GM12878 (cell line): Measurements from ENCODE around the gene AK5. TPM values are rescaled to one million over a fixed set of nuclear protein-coding genes. Genes with fewer than 3 reads are reported as not detected.

Experiments
- ATAC-seq: fragments of 200-7000 bp; cut with Tn5 transposase; 3 replicates; pipeline ENCODE4 v1.9.1; 2020; ENCODE audit warnings: mild to moderate bottlenecking, moderate library complexity
- BruUV-seq: library from RNA; stranded (reverse); fragments of 400-500 nt; replicated peaks from 2 replicates; lab custom pipeline; 2021; lab: Mats Ljungman, UMichigan
- CTCF ChIA-PET: fragments of 300-600 bp; sonication (Branson Sonifier 250); formaldehyde crosslinking; extraction: SDS; loops from one replicate; lab custom pipeline; 2021; ENCODE audit warnings: inconsistent platforms; lab: Yijun Ruan, JAX
- POLR2A ChIA-PET: fragments of 350-600 bp; formaldehyde crosslinking; extraction: SDS; loops from one replicate; lab custom pipeline; 2021; ENCODE audit warnings: inconsistent platforms; lab: Charles Lee
- RAD21 ChIA-PET: fragments of 300-600 bp; sonication (Branson Sonifier 250); formaldehyde crosslinking; loops from one replicate; lab custom pipeline; 2023; ENCODE audit warnings: antibody characterized with exemption; ENCODE audit not compliant: unreplicated experiment; lab: Charles Lee
- SMC1A ChIA-PET: fragments of 300-600 bp; sonication (Branson Sonifier 250); formaldehyde crosslinking; loops from one replicate; lab custom pipeline; 2023; ENCODE audit not compliant: unreplicated experiment, uncharacterized antibody; lab: Charles Lee
- DNase-seq: peaks from one replicate; pipeline ENCODE4 v3.0.0-alpha.2; 2011; ENCODE audit warnings: low read depth, low spot score
- FAIRE-seq: peaks from 3 replicates; lab custom pipeline; 2011; peaks lifted over from hg19 to GRCh38; lab: Jason Lieb, UNC
- H2AFZ ChIP-seq: 2 replicates; pipeline ENCODE4 v1.6.0; 2011; ENCODE audit warnings: low read depth, low read length, control low read depth; ENCODE audit not compliant: control insufficient read depth
- H3K27ac ChIP-seq: 2 replicates; pipeline ENCODE4 v1.5.1; 2011; ENCODE audit warnings: control low read depth; ENCODE audit not compliant: control insufficient read depth, insufficient read depth
- H3K27me3 ChIP-seq, 2 experiments: replicated peaks in 1 of 2; 2 replicates each; pipeline versions ENCODE4 v1.6.0 to v1.6.1; 2011; ENCODE audit warnings: low read length in 1 of 2; ENCODE audit not compliant: control insufficient read depth in 2 of 2, insufficient read depth in 2 of 2
- H3K36me3 ChIP-seq, 2 experiments: 2 replicates each; pipeline ENCODE4 v1.5.1; 2011; ENCODE audit warnings: low read length in 1 of 2; ENCODE audit not compliant: control insufficient read depth in 2 of 2, insufficient read depth in 2 of 2
- H3K4me1 ChIP-seq: 2 replicates; pipeline ENCODE4 v1.6.1; 2011; ENCODE audit warnings: mild to moderate bottlenecking, low read length, moderate library complexity, mixed read lengths; ENCODE audit not compliant: control insufficient read depth, insufficient read depth
- H3K4me2 ChIP-seq: 2 replicates; pipeline ENCODE4 v1.6.0; 2011; ENCODE audit warnings: control low read depth; ENCODE audit not compliant: control insufficient read depth, insufficient read depth
- H3K4me3 ChIP-seq: fragments of 200-600 bp; sonication (generic); 2 replicates; pipeline ENCODE4 v1.5.1; 2016
- H3K79me2 ChIP-seq: 2 replicates; pipeline ENCODE4 v1.6.0; 2011; ENCODE audit warnings: low read length; ENCODE audit not compliant: control insufficient read depth, insufficient read depth
- H3K9ac ChIP-seq: 2 replicates; pipeline ENCODE4 v1.8.0; 2011; ENCODE audit warnings: low read length, control low read depth, mixed read lengths; ENCODE audit not compliant: control insufficient read depth, insufficient read depth
- H3K9me3 ChIP-seq: replicated peaks from 3 replicates; pipeline ENCODE4 v1.5.1; 2011; ENCODE audit warnings: mild to moderate bottlenecking, low read length; ENCODE audit not compliant: control insufficient read depth, insufficient read depth
- H4K20me1 ChIP-seq: 2 replicates; pipeline ENCODE4 v1.6.0; 2011; ENCODE audit not compliant: control insufficient read depth, insufficient read depth
- ATF2 ChIP-seq: IDR thresholded peaks from 2 replicates; pipeline ENCODE4 v1.6.1; 2012; ENCODE audit warnings: low read length, inconsistent platforms
- HSF1 ChIP-seq: fragments of 150-350 bp; IDR thresholded peaks from 2 replicates; pipeline ENCODE4 v1.6.1; 2014; ENCODE audit warnings: mild to moderate bottlenecking, low read depth, low read length
- MXI1 ChIP-seq: fragments of 150-350 bp; IDR thresholded peaks from 2 replicates; pipeline ENCODE4 v1.6.1; 2011; ENCODE audit warnings: low read depth, mild to moderate bottlenecking, inconsistent platforms, low read length, improper control_type of control experiment
- NR2C1 ChIP-seq: fragments of 450-650 bp; IDR thresholded peaks from 2 replicates; pipeline ENCODE4 v1.6.1; 2017; ENCODE audit warnings: antibody characterized with exemption, mild to moderate bottlenecking, moderate library complexity
- POLR2AphosphoS5 ChIP-seq: IDR thresholded peaks from 2 replicates; pipeline ENCODE4 v1.6.1; 2011; ENCODE audit warnings: mild to moderate bottlenecking, low read length, inconsistent platforms
- ZNF217 ChIP-seq: fragments of 450-650 bp; IDR thresholded peaks from 2 replicates; pipeline ENCODE4 v1.6.1; 2017; ENCODE audit warnings: antibody characterized with exemption, mild to moderate bottlenecking
- whole genome bisulfite sequencing: methylation state at CpG from one replicate; pipeline ENCODE4 v1.1.6; 2016; ENCODE audit warnings: low lambda C conversion rate; ENCODE audit not compliant: insufficient replicate concordance, insufficient coverage; ENCODE audit errors: missing lambda C conversion rate; 5-methylcytosine and 5-hydroxymethylcytosine counted together
- in situ Hi-C: fragments of 300-500 bp; cut with MboI; formaldehyde crosslinking; loops from 9 replicates; pipeline ENCODE4 v1.14.3; 2018; ENCODE audit warnings: mixed read lengths
- intact Hi-C: fragments of 100-400 bp; cut with micrococcal nuclease; formaldehyde crosslinking; loops from one replicate; pipeline ENCODE4 v1.14.2; 2022; ENCODE audit not compliant: unreplicated experiment
- polyA plus RNA-seq, 11 experiments: library from polyadenylated mRNA; depleted of rRNA in 4 of 11; unstranded in 6 of 11; stranded (reverse) in 5 of 11; fragments of >200 nt; fragmentation: Nextera tagmentation in 4 of 11; fragmentation: Illumina TruSeq in 1 of 11; extraction: Ambion mirVana in 4 of 11; extraction: Trizol in 1 of 11; gene quantifications; 1 replicate in 1 of 11; 2 replicates in 10 of 11; pipeline versions ENCODE4 v1.2.1 to v1.2.3, GENCODE V29; 2011 to 2016; ENCODE audit warnings: inconsistent platforms in 2 of 11, missing spikeins in 2 of 11, low read depth in 1 of 11
- total RNA-seq, 4 experiments: library from RNA; depleted of rRNA in 3 of 4; stranded (reverse); fragments of >200 nt in 3 of 4; fragmentation: Illumina TruSeq in 1 of 4; extraction: Trizol in 1 of 4; gene quantifications; 2 replicates each; pipeline versions ENCODE4 v1.2.1 to v1.2.3, GENCODE V29; 2013 to 2021
- TF ChIP-seq, protein P1 (sequence below): fragments of 450-650 bp; conservative IDR thresholded peaks from 2 replicates; pipeline ENCODE4 v1.6.1; 2017; ENCODE audit warnings: mild to moderate bottlenecking, moderate library complexity
- TF ChIP-seq, protein P2 (sequence below): fragments of 450-650 bp; formaldehyde crosslinking; IDR thresholded peaks from 2 replicates; pipeline ENCODE4 v1.4.0; 2022; ENCODE audit warnings: mild to moderate bottlenecking, moderate library complexity

Gene AK5
- total and polyA plus RNA-seq, 10 of the 15 experiments (the other 5 are each of a cell fraction or from before 2014, with no cell fraction given), result 0.08 to 0.33 TPM; not detected in 8

- in situ Hi-C loops, result no loop called here
- POLR2A ChIA-PET, result no interaction called here
Measured at GRCh38 chr1:77558591-77559164, 276.9 kb downstream of the AK5 start.

DNA sequence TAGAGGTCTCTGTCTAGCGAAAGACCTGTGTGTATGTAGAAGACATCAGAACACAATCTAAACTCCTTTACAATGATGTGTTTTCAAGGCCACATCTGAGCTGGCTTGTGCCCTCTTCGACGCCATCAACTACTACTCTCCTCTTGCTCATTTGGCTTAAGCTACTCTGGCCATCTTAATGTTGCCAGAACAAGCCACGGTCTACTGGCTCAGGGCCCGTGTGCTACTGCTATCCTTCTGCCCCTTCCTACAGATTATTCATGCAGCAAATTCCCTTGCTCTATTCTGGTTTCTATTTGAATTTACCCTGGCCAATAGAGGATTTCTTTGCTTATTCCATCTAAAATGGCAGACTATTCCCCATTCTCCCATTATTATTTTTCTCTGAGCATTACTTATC is 278.9 kb downstream of the AK5 start:
- in situ Hi-C loops (no loop called here), intact Hi-C loops (no loop called here)
- H3K27ac ChIP-seq, result no peak overlapping the region
- CTCF ChIA-PET, result interaction anchor here (1.6 kb wide), 1 partner anchor 27 kb away, joined by 6 read pairs; no protein-coding TSS in a partner anchor
- H3K27me3 ChIP-seq, result no peaks in the 10 kb centered on the region
- peaks cover 0 to 14% of the 10 kb centered on the region in 2 experiments; a peak in 2 of 4 replicates for H3K36me3 ChIP-seq
- ATAC-seq (no peak), FAIRE-seq (no peak), DNase-seq (no peak)
- no peaks in the 10 kb centered on the region for H3K9me3 ChIP-seq
- no peaks in the 10 kb centered on the region for H3K79me2 ChIP-seq
- 74% methylated on average over 5 of the region's 5 CpGs for WGBS
- POLR2A ChIA-PET, result no interaction called here
- no peak overlapping the region for H3K9ac ChIP-seq
- SMC1A ChIA-PET, result interaction anchor here (0.9 kb wide), 1 partner anchor 17 kb away, joined by 3 read pairs; no protein-coding TSS in a partner anchor
- no peak overlapping the region for H3K4me3 ChIP-seq
- H3K4me2 ChIP-seq, result no peak overlapping the region
- RAD21 ChIA-PET, result no interaction called here
- H4K20me1 ChIP-seq, result no peaks in the 10 kb centered on the region
- H3K4me1 ChIP-seq, result no peaks in the 10 kb centered on the region
- BruUV-seq, result no TSS peak
- H2AFZ ChIP-seq, result no peak overlapping the region
- TF ChIP-seq HSF1 (no peak), NR2C1 (no peak), MXI1 (no peak), ATF2 (no peak)
- TF ChIP-seq, protein P1, sequence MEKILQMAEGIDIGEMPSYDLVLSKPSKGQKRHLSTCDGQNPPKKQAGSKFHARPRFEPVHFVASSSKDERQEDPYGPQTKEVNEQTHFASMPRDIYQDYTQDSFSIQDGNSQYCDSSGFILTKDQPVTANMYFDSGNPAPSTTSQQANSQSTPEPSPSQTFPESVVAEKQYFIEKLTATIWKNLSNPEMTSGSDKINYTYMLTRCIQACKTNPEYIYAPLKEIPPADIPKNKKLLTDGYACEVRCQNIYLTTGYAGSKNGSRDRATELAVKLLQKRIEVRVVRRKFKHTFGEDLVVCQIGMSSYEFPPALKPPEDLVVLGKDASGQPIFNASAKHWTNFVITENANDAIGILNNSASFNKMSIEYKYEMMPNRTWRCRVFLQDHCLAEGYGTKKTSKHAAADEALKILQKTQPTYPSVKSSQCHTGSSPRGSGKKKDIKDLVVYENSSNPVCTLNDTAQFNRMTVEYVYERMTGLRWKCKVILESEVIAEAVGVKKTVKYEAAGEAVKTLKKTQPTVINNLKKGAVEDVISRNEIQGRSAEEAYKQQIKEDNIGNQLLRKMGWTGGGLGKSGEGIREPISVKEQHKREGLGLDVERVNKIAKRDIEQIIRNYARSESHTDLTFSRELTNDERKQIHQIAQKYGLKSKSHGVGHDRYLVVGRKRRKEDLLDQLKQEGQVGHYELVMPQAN, result no peak
- TF ChIP-seq, protein P2, sequence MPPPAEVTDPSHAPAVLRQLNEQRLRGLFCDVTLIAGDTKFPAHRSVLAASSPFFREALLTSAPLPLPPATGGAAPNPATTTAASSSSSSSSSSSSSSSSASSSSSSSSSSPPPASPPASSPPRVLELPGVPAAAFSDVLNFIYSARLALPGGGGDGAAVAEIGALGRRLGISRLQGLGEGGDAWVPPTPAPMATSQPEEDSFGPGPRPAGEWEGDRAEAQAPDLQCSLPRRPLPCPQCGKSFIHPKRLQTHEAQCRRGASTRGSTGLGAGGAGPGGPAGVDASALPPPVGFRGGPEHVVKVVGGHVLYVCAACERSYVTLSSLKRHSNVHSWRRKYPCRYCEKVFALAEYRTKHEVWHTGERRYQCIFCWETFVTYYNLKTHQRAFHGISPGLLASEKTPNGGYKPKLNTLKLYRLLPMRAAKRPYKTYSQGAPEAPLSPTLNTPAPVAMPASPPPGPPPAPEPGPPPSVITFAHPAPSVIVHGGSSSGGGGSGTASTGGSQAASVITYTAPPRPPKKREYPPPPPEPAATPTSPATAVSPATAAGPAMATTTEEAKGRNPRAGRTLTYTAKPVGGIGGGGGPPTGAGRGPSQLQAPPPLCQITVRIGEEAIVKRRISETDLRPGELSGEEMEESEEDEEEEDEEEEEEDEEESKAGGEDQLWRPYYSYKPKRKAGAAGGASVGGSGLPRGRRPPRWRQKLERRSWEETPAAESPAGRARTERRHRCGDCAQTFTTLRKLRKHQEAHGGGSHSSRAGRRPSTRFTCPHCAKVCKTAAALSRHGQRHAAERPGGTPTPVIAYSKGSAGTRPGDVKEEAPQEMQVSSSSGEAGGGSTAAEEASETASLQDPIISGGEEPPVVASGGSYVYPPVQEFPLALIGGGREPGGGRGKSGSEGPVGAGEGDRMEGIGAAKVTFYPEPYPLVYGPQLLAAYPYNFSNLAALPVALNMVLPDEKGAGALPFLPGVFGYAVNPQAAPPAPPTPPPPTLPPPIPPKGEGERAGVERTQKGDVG (CRISPR knock-in tag), result no peak

More at GRCh38 chr1:77558591-77559164, 276.9 kb downstream of the AK5 start:
- BruUV-seq, result no TSS peak
- no peaks in the 10 kb centered on the region for H3K27me3 ChIP-seq
- H3K4me1 ChIP-seq, result no peaks in the 10 kb centered on the region
- no peak overlapping the region for H3K4me3 ChIP-seq
- CTCF ChIA-PET, result interaction anchor here (0.6 to 1.0 kb wide), 2 partner anchors 25 to 91 kb away, joined by 3 read pairs; no protein-coding TSS in a partner anchor
- WGBS, result 82% methylated on average over 5 of the region's 5 CpGs
- no peaks in the 10 kb centered on the region for H3K79me2 ChIP-seq
- SMC1A ChIA-PET, result no interaction called here
- no peak for DNase-seq
- no peaks in the 10 kb centered on the region for H3K9me3 ChIP-seq
- intact Hi-C loops, result no loop called here
- RAD21 ChIA-PET, result no interaction called here
- H3K4me2 ChIP-seq, result no peak overlapping the region
- no peaks in the 10 kb centered on the region for H4K20me1 ChIP-seq
- TF ChIP-seq ZNF217, result no peak
- 0 out of 2 replicates have a peak, but pooled peaks have one; percentile 31 for TF ChIP-seq POLR2AphosphoS5
- no peak for ATAC-seq
- no peak for FAIRE-seq
- no peak overlapping the region for H3K27ac ChIP-seq
- no peak overlapping the region for H3K9ac ChIP-seq
- H2AFZ ChIP-seq, result no peak overlapping the region
- H3K36me3 ChIP-seq, result peaks cover 0 to 8% of the 10 kb centered on the region in 2 experiments; a peak in 1 of 4 replicates
